Left ventricle myocardium inferior (tissue), 1 donor: Measurements from ENCODE around the gene PCMTD2. TPM values are rescaled to one million over a fixed set of nuclear protein-coding genes. Genes with fewer than 3 reads are reported as not detected.

ENCODE experiments used
- DNase-seq: peaks from one replicate; pipeline ENCODE4 v3.0.0-alpha.2; 2020
- H3K27ac ChIP-seq: fragments of 200-600 bp; replicated peaks from 2 replicates; pipeline ENCODE4 v1.8.0; 2021
- H3K27me3 ChIP-seq: fragments of 200-600 bp; 2 replicates; pipeline ENCODE4 v1.8.0; 2021; ENCODE audit warnings: low read depth
- H3K36me3 ChIP-seq: fragments of 200-600 bp; 2 replicates; pipeline ENCODE4 v1.8.0; 2021
- H3K4me1 ChIP-seq: fragments of 200-600 bp; 2 replicates; pipeline ENCODE4 v1.8.0; 2021
- H3K4me3 ChIP-seq: fragments of 200-600 bp; 2 replicates; pipeline ENCODE4 v1.8.0; 2021; ENCODE audit warnings: mild to moderate bottlenecking, moderate library complexity
- H3K9me3 ChIP-seq: fragments of 200-600 bp; replicated peaks from 2 replicates; pipeline ENCODE4 v1.8.0; 2021
- intact Hi-C: fragments of 100-400 bp; cut with micrococcal nuclease; formaldehyde crosslinking; loops from one replicate; pipeline ENCODE4 v1.11.0; 2022
- total RNA-seq: library from RNA; stranded (reverse); fragmentation: NEBNext Ultra II Directional; extraction: Animal tissue kit (Norgen Biotek cat#: 25700); gene quantifications from one replicate; pipeline ENCODE4 v1.2.1, GENCODE V29; 2021
- TF ChIP-seq, protein P1 (sequence below): fragments of 200-600 bp; IDR thresholded peaks from 2 replicates; pipeline ENCODE4 v1.8.0; 2021; ENCODE audit warnings: antibody characterized with exemption, mild to moderate bottlenecking, borderline replicate concordance
- donor health status: DM: no; HTN: yes; CAD: no; lungs with severe emphysema.

Gene PCMTD2
- total RNA-seq, 1 donor from 2014 or later = 62.9 TPM

GRCh38 chr20:64210656-64211369 lies 44.7 kb upstream of the PCMTD2 start:
- Histone ChIP-seq H3K9me3 (no peaks in the 10 kb centered on the region), H3K27me3 (peaks cover 1% of the 10 kb centered on the region), H3K4me1 (peaks cover 42% of the 10 kb centered on the region), H3K36me3 (no peaks in the 10 kb centered on the region), H3K27ac (no peak overlapping the region), H3K4me3 (no peak overlapping the region)
- no peak for DNase-seq
- TF ChIP-seq, protein P1, sequence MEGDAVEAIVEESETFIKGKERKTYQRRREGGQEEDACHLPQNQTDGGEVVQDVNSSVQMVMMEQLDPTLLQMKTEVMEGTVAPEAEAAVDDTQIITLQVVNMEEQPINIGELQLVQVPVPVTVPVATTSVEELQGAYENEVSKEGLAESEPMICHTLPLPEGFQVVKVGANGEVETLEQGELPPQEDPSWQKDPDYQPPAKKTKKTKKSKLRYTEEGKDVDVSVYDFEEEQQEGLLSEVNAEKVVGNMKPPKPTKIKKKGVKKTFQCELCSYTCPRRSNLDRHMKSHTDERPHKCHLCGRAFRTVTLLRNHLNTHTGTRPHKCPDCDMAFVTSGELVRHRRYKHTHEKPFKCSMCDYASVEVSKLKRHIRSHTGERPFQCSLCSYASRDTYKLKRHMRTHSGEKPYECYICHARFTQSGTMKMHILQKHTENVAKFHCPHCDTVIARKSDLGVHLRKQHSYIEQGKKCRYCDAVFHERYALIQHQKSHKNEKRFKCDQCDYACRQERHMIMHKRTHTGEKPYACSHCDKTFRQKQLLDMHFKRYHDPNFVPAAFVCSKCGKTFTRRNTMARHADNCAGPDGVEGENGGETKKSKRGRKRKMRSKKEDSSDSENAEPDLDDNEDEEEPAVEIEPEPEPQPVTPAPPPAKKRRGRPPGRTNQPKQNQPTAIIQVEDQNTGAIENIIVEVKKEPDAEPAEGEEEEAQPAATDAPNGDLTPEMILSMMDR = no peak
- intact Hi-C loops = no loop called here

DNA sequence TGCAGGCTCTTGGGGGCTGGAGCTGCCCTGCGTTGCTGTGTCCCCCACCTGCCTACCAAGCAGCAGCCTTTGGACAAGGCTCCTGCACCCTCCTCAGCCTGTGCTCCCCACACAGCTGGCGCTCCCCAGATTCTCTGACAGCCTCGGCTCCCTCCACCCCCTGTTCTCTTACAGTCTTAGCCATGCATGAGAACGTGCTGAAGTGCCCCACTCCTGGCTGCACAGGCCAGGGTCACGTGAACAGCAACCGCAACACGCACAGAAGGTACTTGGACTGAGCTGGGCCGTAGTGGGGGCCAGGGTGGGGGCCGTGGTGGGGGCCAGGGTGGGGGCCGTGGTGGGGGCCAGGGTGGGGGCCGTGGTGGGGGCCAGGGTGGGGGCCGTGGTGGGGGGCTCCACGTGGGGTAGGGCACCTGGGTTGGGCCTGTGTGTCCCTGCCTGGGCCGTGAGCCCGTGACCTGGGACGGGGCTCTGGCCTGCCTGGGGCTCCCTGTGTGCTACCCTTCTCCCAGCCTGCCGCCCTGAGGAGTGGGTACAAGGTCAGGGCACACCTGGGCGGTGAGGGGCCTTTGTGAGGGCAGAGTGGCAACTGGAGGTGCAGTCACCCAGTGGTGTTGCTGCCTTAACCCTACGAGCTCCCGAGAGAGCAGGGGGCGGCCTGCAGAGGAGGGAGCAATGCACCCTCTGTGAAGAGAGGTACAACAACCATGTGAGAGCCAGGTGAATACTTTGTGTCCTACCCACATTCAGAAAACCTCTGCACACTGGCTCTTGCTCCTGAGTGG lies 43.5 kb upstream of the PCMTD2 start:
- no peaks in the 10 kb centered on the region for H3K27me3 ChIP-seq
- no peak overlapping the region for H3K4me3 ChIP-seq
- no peaks in the 10 kb centered on the region for H3K9me3 ChIP-seq
- intact Hi-C loops = no loop called here
- DNase-seq = peak; percentile 25
- peak overlapping the region; percentile 86 for H3K27ac ChIP-seq
- H3K36me3 ChIP-seq = no peaks in the 10 kb centered on the region
- TF ChIP-seq, protein P1 = no peak
- H3K4me1 ChIP-seq = peaks cover 52% of the 10 kb centered on the region

DNA sequence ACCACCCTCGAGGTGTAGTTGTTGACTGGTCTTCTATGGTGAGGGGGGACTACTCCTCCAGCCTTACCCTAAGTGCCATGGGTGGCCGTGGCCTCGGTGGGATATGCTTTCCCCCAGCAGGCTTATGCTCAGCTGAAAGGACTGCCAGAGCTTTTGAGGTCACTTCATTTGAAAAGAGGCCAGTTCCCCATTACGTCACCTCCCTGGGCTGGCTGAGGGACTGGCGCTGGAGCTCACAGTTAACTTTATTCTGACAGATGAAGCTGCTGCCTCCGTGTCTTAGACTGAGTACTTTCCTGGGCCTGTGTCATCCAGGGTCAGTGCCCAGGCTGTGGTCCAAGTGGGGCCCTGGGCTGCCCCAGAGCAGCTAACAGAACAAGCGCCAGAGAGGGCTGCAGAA lies 42.8 kb upstream of the PCMTD2 start:
- Histone ChIP-seq H3K27ac (peak overlapping the region; percentile 86), H3K4me3 (peak overlapping the region; percentile 14), H3K9me3 (no peaks in the 10 kb centered on the region), H3K4me1 (peaks cover 57% of the 10 kb centered on the region), H3K27me3 (no peaks in the 10 kb centered on the region), H3K36me3 (no peaks in the 10 kb centered on the region)
- TF ChIP-seq, protein P1 = no peak
- peak; percentile 71 for DNase-seq
- intact Hi-C loops = no loop called here

GRCh38 chr20:64214113-64214512 lies 41.4 kb upstream of the PCMTD2 start:
- H3K9me3 ChIP-seq = no peaks in the 10 kb centered on the region
- H3K4me1 ChIP-seq = peaks cover 58% of the 10 kb centered on the region
- no peaks in the 10 kb centered on the region for H3K27me3 ChIP-seq
- intact Hi-C loops = no loop called here
- TF ChIP-seq, protein P1 = no peak
- DNase-seq = no peak
- no peaks in the 10 kb centered on the region for H3K36me3 ChIP-seq
- no peak overlapping the region for H3K4me3 ChIP-seq
- no peak overlapping the region for H3K27ac ChIP-seq

- intact Hi-C loops = no loop called here
- H3K36me3 ChIP-seq = no peaks in the 10 kb centered on the region
- no peak overlapping the region for H3K27ac ChIP-seq
- no peak overlapping the region for H3K4me3 ChIP-seq
- H3K9me3 ChIP-seq = no peaks in the 10 kb centered on the region
- TF ChIP-seq, protein P1 = no peak
- H3K4me1 ChIP-seq = peaks cover 58% of the 10 kb centered on the region
- no peak for DNase-seq
- no peaks in the 10 kb centered on the region for H3K27me3 ChIP-seq
Measured at GRCh38 chr20:64214952-64215351, 40.6 kb upstream of the PCMTD2 start.
